Pancreas (tissue), 10 donors: ENCODE results near the gene FKBP5. TPM values are rescaled to one million over a fixed set of nuclear protein-coding genes. Genes with fewer than 3 reads are reported as not detected.
"Not testable (repeated sequence)": the region's sequence is repeated elsewhere in the genome, so short reads cannot be mapped to it uniquely, and the experiment has no call there.

Experiments
- ATAC-seq, 4 donors: fragments of 200-7000 bp; cut with Tn5 transposase; one replicate each; pipeline versions ENCODE4 v1.8.0 to v1.9.1; 2020; ENCODE audit warnings: mild to moderate bottlenecking in 4 of 4, moderate library complexity in 4 of 4
- DNase-seq, 6 donors: peaks; one replicate each; pipeline ENCODE4 v3.0.0-alpha.2; 2020
- FAIRE-seq: peaks from 2 replicates; lab custom pipeline; 2012; peaks lifted over from hg19 to GRCh38; lab: Jason Lieb, UNC
- H3K27ac ChIP-seq, 4 donors: fragments of 200-600 bp; sonication (generic); 1 replicate in 3 of 4; 2 replicates in 1 of 4; pipeline versions ENCODE4 v1.5.0 to v1.8.0; 2020
- H3K27me3 ChIP-seq, 4 donors: fragments of 200-600 bp; one replicate each; pipeline ENCODE4 v1.8.0; 2021
- H3K36me3 ChIP-seq, 3 donors: fragments of 200-600 bp; sonication (generic) in 1 of 3; one replicate each; pipeline versions ENCODE4 v1.5.0 to v1.8.0; 2020 to 2021
- H3K4me1 ChIP-seq, 3 donors: fragments of 200-600 bp; one replicate each; pipeline ENCODE4 v1.8.0; 2021
- H3K4me3 ChIP-seq, 4 donors: fragments of 200-600 bp; sonication (generic) in 2 of 4; one replicate each; pipeline versions ENCODE4 v1.5.0 to v1.8.0; 2020 to 2021
- H3K9me3 ChIP-seq, 4 donors: fragments of 200-600 bp; one replicate each; pipeline ENCODE4 v1.8.0; 2021
- CTCF ChIP-seq, 4 donors: fragments of 200-600 bp; sonication (generic) in 3 of 4; IDR thresholded peaks; one replicate each; pipeline versions ENCODE4 v1.5.0 to v1.8.0; 2021; ENCODE audit warnings: antibody characterized with exemption in 4 of 4
- WGBS, 2 donors: extraction: QIAGEN DNeasy Blood & Tissue Kit; methylation state at CpG; one replicate each; pipeline ENCODE4 v1.1.7; 2013; 5-methylcytosine and 5-hydroxymethylcytosine counted together
- intact Hi-C, 3 donors: fragments of 100-400 bp; cut with DNase I; formaldehyde crosslinking; loops; one replicate each; pipeline versions ENCODE4 v1.11.1 to v1.14.2; 2022
- polyA plus RNA-seq, 2 donors: library from polyadenylated mRNA; stranded (reverse); fragments of 200-250 nt; gene quantifications; one replicate each; pipeline ENCODE4 v1.2.3, GENCODE V29; 2013
- total RNA-seq, 6 donors: library from RNA; stranded (reverse); fragmentation: NEBNext Ultra II Directional in 4 of 6; extraction: Animal tissue kit (Norgen Biotek cat#: 25700) in 4 of 6; gene quantifications; one replicate each; pipeline versions ENCODE4 v1.2.1 to v1.2.4, GENCODE V29; 2021 to 2023
- donor health status: healthy with polysubstance abuse.
- donor health status: DM: no; HTN: no; CAD: no; lungs with moderate emphysema.
- donor health status: DM: no; HTN: no; CAD: no.
- donor health status: control.
- donor health status: control.
- donor health status: Bipolar disorder and iron deficiency.
- donor health status: DM: yes; HTN: yes; CAD: no.
- donor health status: DM: no; HTN: no; CAD: no.
- donor health status: DM: no; HTN: no; CAD: no.
- donor health status: DM: yes; HTN: yes; CAD: no.

The FKBP5 gene
- total and polyA plus RNA-seq, 8 donors, result 13.0 to 78.4 (median 50.3) TPM

- 88 to 90% methylated on average over 1 of the region's 1 CpG for WGBS, 2 donors
- Histone ChIP-seq H3K27ac (no peak overlapping the region), H3K4me3 (no peak overlapping the region), H3K4me1 (peaks cover 6 to 21% (median 16%) of the 10 kb centered on the region in 3 donors), H3K27me3 (no peaks in the 10 kb centered on the region), H3K9me3 (no peaks in the 10 kb centered on the region), H3K36me3 (no peaks in the 10 kb centered on the region)
- intact Hi-C loops, result no loop called here
- ATAC-seq (no peak), DNase-seq (no peak), FAIRE-seq (no peak)
- TF ChIP-seq CTCF (IDR thresholded peaks at IDR 0.05), result no peak
Measured at GRCh38 chr6:35673755-35674154, 15.0 kb downstream of the FKBP5 start.

DNA sequence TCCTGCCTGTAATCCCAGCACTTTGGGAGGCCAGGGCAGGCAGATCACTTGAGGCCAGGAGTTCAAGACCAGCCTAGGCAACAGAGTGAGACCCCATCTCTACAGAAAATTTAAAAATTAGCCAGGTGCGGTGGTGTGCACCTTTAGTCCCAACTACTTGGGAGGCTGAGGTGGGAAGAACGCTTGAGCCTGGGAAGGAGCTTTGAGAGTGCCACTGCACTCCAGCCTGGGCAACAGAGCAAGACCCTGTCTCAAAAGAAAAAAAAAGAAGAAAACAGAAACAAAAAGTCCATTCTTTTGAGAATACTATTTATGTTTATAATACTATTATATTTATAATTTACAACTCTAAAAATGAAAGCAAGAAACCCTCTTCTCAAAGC lies 15.4 kb downstream of the FKBP5 start:
- H3K4me3 ChIP-seq, H3K36me3 ChIP-seq, FAIRE-seq, ATAC-seq, H3K9me3 ChIP-seq, H3K27me3 ChIP-seq, intact Hi-C loops, DNase-seq, H3K27ac ChIP-seq: not testable (repeated sequence)
- peaks cover 7 to 24% (median 20%) of the 10 kb centered on the region in 3 donors for H3K4me1 ChIP-seq
- 100% methylated on average over 2 of the region's 2 CpGs for WGBS, 2 donors

GRCh38 chr6:35670453-35670852 lies 18.3 kb downstream of the FKBP5 start:
- H3K27ac ChIP-seq, intact Hi-C loops, H3K36me3 ChIP-seq, H3K27me3 ChIP-seq, FAIRE-seq, H3K4me3 ChIP-seq, DNase-seq, H3K9me3 ChIP-seq, ATAC-seq: not testable (repeated sequence)
- 97% methylated on average over 9 of the region's 9 CpGs for WGBS, 2 donors
- peaks cover 5 to 31% (median 29%) of the 10 kb centered on the region in 3 donors for H3K4me1 ChIP-seq

DNA sequence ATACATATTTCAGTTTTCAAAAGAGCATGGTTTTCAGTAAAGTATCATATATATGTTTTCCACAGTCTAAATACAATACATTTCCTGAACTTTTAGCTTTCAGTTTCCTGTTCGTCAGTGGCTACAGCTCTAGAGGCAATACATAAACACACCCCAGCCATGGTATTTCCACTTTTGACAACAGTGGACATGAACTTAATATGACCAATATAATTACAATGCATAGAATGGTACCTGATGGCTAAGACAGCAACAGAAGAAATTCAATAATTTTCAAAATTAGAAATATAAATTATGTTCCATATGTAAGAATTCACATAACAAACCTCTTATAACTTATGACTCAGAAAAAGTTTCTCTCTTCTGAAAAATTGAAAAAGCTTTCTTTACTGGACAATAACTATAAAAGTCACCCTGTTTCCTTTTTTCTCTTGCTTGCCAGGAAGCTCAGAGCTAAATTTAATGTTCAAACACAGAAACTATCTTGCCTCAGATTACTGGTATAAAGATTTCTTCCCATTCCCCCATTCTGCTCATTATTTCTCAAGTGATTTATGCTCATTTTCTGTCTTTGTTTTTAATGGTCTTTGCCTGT lies 19.2 kb downstream of the FKBP5 start:
- ATAC-seq, result peak in 2 of 4 donors; percentile 58 to 60
- no peaks in the 10 kb centered on the region for H3K36me3 ChIP-seq
- peak overlapping the region in 2 of 4 donors; percentile 13 to 25 for H3K27ac ChIP-seq

DNA sequence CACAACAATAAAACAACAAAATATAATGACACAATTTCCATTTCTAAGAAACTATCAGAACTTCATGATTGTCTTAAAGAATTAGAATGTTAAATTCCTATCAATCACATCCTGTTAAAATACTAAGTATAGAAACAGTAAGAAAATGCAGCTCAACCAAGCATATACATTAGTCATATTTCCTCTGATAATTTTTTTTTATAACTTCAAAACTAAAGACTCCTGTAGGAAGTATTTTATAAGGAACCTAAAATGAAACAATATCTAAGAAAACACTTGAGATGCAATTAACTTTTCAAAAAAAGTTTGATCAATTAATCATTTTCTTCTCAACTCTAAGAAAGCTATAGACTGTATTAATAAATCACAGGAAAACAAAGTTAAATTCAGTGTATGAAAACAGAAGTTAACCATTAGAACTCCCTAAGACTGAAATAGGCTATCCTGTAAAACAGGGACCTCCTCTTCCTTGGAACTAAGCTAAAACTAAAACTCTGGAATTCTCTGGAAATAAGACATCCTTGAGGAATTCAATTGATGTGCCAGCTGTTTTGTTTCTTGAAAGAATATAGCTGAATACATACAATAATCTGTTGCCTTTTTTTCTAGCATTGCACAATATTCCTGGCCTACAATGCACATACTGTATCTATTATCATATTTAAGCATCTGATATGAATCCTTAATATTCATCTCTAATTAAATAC lies 19.8 kb downstream of the FKBP5 start:
- H3K4me1 ChIP-seq, result peaks cover 9 to 47% (median 43%) of the 10 kb centered on the region in 3 donors
- no peak for FAIRE-seq
- peak in 1 of 4 donors; percentile 11 for ATAC-seq
- intact Hi-C loops, result no loop called here
- peak overlapping the region in 1 of 4 donors; percentile 10 for H3K4me3 ChIP-seq
- DNase-seq, result no peak
- no peaks in the 10 kb centered on the region for H3K36me3 ChIP-seq
- peak overlapping the region in 2 of 4 donors; percentile 13 to 25 for H3K27ac ChIP-seq
- no peaks in the 10 kb centered on the region for H3K9me3 ChIP-seq
- no peak for TF ChIP-seq CTCF (IDR thresholded peaks at IDR 0.05)
- H3K27me3 ChIP-seq, result no peaks in the 10 kb centered on the region

More for the DNA sequence above, 19.2 kb downstream of the FKBP5 start:
- peaks cover 5 to 40% (median 37%) of the 10 kb centered on the region in 3 donors for H3K4me1 ChIP-seq
- H3K27me3 ChIP-seq, result no peaks in the 10 kb centered on the region
- FAIRE-seq (peak; percentile 67), DNase-seq (no peak)
- TF ChIP-seq CTCF (IDR thresholded peaks at IDR 0.05), result no peak
- 35 to 59% methylated on average over 1 of the region's 1 CpG for WGBS, 2 donors
- H3K9me3 ChIP-seq, result no peaks in the 10 kb centered on the region
- H3K4me3 ChIP-seq, result peak overlapping the region in 1 of 4 donors; percentile 10
- intact Hi-C loops, result no loop called here

DNA sequence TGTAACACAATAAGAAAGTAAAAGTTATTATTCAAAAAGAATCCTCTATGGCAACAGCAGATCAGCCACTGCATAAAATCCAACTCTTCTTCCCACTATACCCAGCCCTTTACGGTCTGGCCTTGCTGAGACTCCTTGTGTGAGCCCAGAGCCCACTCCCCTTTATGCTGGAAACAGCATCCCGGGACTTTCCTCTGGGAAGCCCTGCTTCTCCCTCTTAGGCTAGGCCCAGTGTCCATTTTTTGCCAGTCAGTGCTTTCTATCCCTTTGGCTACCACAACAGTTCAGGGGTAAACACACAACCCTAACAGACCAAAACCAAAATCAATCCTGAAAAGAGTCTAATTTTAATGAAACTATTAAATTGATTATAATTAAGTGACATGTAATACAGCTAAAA lies 20.6 kb downstream of the FKBP5 start:
- no peak for TF ChIP-seq CTCF (IDR thresholded peaks at IDR 0.05)
- intact Hi-C loops, result no loop called here
- ATAC-seq, result no peak
- H3K9me3 ChIP-seq, result no peaks in the 10 kb centered on the region
- H3K4me3 ChIP-seq, result no peak overlapping the region
- DNase-seq, result no peak
- FAIRE-seq, result no peak
- H3K27ac ChIP-seq, result no peak overlapping the region
- H3K36me3 ChIP-seq, result no peaks in the 10 kb centered on the region
- no peaks in the 10 kb centered on the region for H3K27me3 ChIP-seq
- WGBS, 2 donors, result 94 to 98% methylated on average over 2 of the region's 2 CpGs
- H3K4me1 ChIP-seq, result peaks cover 9 to 49% (median 48%) of the 10 kb centered on the region in 3 donors
